Smooth muscle cell (in vitro differentiated cells): ENCODE data around the gene GNAT1. TPM values are rescaled to one million over a fixed set of nuclear protein-coding genes. Genes with fewer than 3 reads are reported as not detected.

Experiments used
- DNase-seq: peaks from one replicate; lab custom pipeline; 2025; ENCODE audit not compliant: unreplicated experiment; lab: John Stamatoyannopoulos, UW
- H2AFZ ChIP-seq: fragments of 200-600 bp; sonication (generic); 2 replicates; pipeline ENCODE4 v1.6.0; 2016; ENCODE audit warnings: antibody characterized with exemption, low read depth, mild to moderate bottlenecking
- H3F3A ChIP-seq: fragments of 200-600 bp; sonication (generic); 2 replicates; pipeline ENCODE4 v1.6.0; 2017; ENCODE audit warnings: antibody characterized with exemption, low read depth
- H3K27ac ChIP-seq: fragments of 200-600 bp; sonication (generic); 2 replicates; pipeline ENCODE4 v1.5.1; 2016; ENCODE audit warnings: low read depth, mild to moderate bottlenecking
- H3K27me3 ChIP-seq: fragments of 200-600 bp; sonication (generic); 2 replicates; pipeline ENCODE4 v1.6.1; 2016; ENCODE audit warnings: low read depth, mild to moderate bottlenecking
- H3K36me3 ChIP-seq: fragments of 200-600 bp; sonication (generic); 2 replicates; pipeline ENCODE4 v1.5.1; 2016; ENCODE audit warnings: low read depth
- H3K4me1 ChIP-seq: fragments of 200-600 bp; sonication (generic); 2 replicates; pipeline ENCODE4 v1.5.1; 2016; ENCODE audit warnings: low read depth
- H3K4me2 ChIP-seq: fragments of 200-600 bp; sonication (generic); 2 replicates; pipeline ENCODE4 v1.6.0; 2016; ENCODE audit warnings: mild to moderate bottlenecking
- H3K4me3 ChIP-seq: fragments of 200-600 bp; sonication (generic); 2 replicates; pipeline ENCODE4 v1.5.1; 2016; ENCODE audit warnings: mild to moderate bottlenecking
- H3K79me2 ChIP-seq: fragments of 200-600 bp; sonication (generic); 2 replicates; pipeline ENCODE4 v1.6.0; 2016; ENCODE audit warnings: low read depth, mild to moderate bottlenecking
- H3K9ac ChIP-seq: fragments of 200-600 bp; sonication (generic); 2 replicates; pipeline ENCODE4 v1.6.0; 2016; ENCODE audit warnings: low read depth
- H3K9me3 ChIP-seq: fragments of 200-600 bp; sonication (generic); replicated peaks from 2 replicates; pipeline ENCODE4 v1.5.1; 2016; ENCODE audit warnings: low read depth
- H4K20me1 ChIP-seq: fragments of 200-600 bp; sonication (generic); 2 replicates; pipeline ENCODE4 v1.6.0; 2016; ENCODE audit warnings: low read depth
- WGBS: methylation state at CpG from one replicate; pipeline ENCODE4 v1.1.7; 2016; ENCODE audit warnings: low lambda C conversion rate; 5-methylcytosine and 5-hydroxymethylcytosine counted together
- polyA plus RNA-seq: library from polyadenylated mRNA; unstranded; fragments of >200 nt; fragmentation: Nextera tagmentation; extraction: Ambion mirVana; gene quantifications from 2 replicates; pipeline ENCODE4 v1.2.1, GENCODE V29; 2016
- total RNA-seq: library from RNA; depleted of rRNA; stranded (reverse); fragments of >200 nt; gene quantifications from 2 replicates; pipeline ENCODE4 v1.2.3, GENCODE V29; 2014
- TF ChIP-seq, protein P1 (sequence below): fragments of 200-600 bp; sonication (generic); IDR thresholded peaks from 2 replicates; pipeline ENCODE4 v1.5.1; 2017; ENCODE audit warnings: borderline replicate concordance, mild to moderate bottlenecking, antibody characterized with exemption; ENCODE audit not compliant: insufficient read depth, poor library complexity, severe bottlenecking

The GNAT1 gene
- total and polyA plus RNA-seq, 2 experiments from 2014 or later, result not detected

DNA sequence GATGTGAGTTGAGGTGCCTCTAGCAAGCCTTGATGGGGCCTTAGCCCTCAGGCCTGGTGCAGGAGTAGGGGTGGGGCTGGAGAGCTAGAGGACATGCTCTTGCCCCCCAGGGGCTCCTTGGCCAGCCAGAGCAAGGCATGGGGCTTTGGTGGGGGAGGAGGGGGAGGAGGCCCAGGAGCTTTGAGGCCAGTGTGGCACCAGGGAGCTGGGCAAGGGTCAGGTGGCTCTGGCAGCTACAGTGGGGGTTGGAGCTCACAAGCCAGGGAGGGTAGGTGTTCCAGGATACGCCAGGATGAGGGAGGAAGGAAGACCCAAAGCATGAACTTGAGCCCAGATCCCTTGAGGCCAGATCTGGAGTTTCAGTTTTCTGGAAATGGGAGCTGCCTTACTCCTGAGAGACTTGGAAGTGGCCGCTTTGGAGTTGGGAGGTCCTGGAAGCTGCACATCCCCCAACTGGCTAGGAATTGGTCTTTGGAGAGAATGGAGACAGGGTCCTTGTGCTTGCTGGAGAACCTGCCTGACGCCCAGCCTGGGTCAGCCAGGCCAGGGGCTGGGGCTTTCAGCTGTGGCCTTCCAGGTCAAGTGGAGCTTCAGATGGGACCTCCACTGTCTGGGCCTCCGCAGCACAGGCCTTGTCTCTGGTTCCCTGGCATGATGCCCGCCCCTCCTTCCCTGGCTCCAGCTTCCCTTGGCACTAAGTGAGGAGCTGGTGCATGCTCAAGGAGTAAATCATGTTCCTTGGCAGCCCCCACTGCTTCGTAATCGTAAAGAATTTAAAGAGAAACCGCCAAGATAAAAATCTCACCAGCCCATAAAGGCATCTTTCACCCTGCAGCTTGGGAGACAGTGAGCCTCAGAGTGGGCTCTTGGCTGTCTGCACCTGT is 27.6 kb upstream of the GNAT1 start:
- TF ChIP-seq, protein P1, sequence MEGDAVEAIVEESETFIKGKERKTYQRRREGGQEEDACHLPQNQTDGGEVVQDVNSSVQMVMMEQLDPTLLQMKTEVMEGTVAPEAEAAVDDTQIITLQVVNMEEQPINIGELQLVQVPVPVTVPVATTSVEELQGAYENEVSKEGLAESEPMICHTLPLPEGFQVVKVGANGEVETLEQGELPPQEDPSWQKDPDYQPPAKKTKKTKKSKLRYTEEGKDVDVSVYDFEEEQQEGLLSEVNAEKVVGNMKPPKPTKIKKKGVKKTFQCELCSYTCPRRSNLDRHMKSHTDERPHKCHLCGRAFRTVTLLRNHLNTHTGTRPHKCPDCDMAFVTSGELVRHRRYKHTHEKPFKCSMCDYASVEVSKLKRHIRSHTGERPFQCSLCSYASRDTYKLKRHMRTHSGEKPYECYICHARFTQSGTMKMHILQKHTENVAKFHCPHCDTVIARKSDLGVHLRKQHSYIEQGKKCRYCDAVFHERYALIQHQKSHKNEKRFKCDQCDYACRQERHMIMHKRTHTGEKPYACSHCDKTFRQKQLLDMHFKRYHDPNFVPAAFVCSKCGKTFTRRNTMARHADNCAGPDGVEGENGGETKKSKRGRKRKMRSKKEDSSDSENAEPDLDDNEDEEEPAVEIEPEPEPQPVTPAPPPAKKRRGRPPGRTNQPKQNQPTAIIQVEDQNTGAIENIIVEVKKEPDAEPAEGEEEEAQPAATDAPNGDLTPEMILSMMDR, result no peak
- Histone ChIP-seq H3K4me3 (no peak overlapping the region), H3F3A (no peaks in the 10 kb centered on the region), H4K20me1 (peaks cover 44% of the 10 kb centered on the region), H3K27me3 (no peaks in the 10 kb centered on the region), H3K9me3 (no peaks in the 10 kb centered on the region), H3K27ac (no peak overlapping the region), H3K79me2 (no peaks in the 10 kb centered on the region), H3K4me2 (no peak overlapping the region), H3K9ac (no peak overlapping the region), H2AFZ (no peak overlapping the region), H3K36me3 (no peaks in the 10 kb centered on the region), H3K4me1 (peaks cover 29% of the 10 kb centered on the region)
- 92% methylated on average over 8 of the region's 8 CpGs for WGBS
- DNase-seq, result no peak

DNA sequence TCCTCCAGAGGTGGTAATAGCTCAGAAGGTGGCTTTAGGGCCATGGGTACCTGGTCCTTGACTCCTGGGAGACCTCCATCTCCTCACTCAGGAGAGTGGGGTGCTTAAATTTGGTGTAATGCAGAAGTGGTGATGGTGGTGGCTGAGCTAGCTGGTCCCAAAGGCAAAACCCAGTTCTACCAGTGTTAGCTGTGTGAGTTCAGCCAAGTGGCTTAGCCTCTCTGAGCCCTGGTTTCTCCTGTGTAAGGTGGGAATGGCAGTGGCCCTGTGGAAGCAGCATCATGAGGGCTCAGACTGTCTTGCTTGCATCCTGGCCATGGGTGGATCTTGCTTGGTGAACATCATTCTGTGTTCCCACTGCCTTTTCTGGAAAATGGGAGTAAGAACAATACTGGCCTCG is 26.9 kb upstream of the GNAT1 start:
- H3K4me1 ChIP-seq, result peaks cover 36% of the 10 kb centered on the region
- H3K9me3 ChIP-seq, result no peaks in the 10 kb centered on the region
- no peak overlapping the region for H2AFZ ChIP-seq
- H3K4me3 ChIP-seq, result no peak overlapping the region
- no peaks in the 10 kb centered on the region for H3K27me3 ChIP-seq
- H3K9ac ChIP-seq, result no peak overlapping the region
- TF ChIP-seq, protein P1, result no peak
- H3K4me2 ChIP-seq, result no peak overlapping the region
- H4K20me1 ChIP-seq, result peaks cover 51% of the 10 kb centered on the region
- H3K79me2 ChIP-seq, result no peaks in the 10 kb centered on the region
- no peak overlapping the region for H3K27ac ChIP-seq
- no peak for DNase-seq
- no peaks in the 10 kb centered on the region for H3K36me3 ChIP-seq
- H3F3A ChIP-seq, result no peaks in the 10 kb centered on the region
- 73% methylated on average over 1 of the region's 1 CpG for WGBS

DNA sequence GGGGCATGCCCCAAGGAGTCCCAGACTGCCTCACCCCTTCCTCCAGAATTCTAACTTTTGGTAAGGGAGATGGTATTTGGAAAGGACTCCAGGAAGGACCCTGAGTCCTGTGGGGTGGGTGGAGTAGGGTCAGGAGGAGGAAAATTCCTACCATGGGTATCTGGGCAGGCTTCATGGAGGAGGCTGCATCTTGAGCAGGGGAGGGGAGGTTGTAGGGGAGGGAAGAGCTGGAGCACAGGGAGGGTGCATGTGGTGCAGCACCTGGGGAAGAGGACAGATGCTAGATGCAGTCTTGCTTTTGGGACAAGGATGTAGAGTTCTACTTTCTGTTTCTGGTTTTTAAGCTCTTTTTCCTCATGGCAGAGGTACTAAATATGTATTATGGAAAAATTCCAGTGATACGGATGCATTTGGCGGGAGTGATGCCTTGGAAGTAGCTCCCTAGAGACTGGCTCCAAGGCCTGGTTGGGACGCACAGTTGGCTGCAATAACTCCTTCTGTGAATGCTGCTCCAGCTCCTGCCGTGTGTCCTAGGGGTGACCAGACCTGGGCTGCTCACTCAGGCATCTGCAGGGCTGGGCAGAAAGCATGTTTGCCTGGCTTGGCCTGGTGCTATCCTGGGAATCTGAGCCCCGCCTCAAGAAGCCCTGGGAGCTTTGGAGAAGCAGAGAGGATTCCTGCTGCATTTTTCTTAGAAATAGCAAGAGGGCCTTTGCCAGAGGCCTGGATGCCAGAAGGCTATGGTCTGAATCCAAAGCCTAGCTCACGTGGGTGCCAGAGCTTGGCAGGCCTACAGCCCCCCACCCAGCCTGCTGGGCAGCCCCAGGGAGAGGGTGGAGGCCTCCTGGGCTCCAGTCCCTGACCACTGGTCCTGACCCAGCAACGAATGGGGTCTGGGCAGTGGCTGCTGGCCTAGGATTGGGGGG is 26.2 kb upstream of the GNAT1 start:
- 72% methylated on average over 7 of the region's 7 CpGs for WGBS

More for the DNA sequence above, 26.2 kb upstream of the GNAT1 start:
- Histone ChIP-seq H3K9ac (no peak overlapping the region), H3K79me2 (no peaks in the 10 kb centered on the region), H4K20me1 (peaks cover 53% of the 10 kb centered on the region), H3F3A (no peaks in the 10 kb centered on the region), H3K4me2 (no peak overlapping the region), H2AFZ (no peak overlapping the region), H3K4me3 (no peak overlapping the region), H3K4me1 (peaks cover 38% of the 10 kb centered on the region), H3K27me3 (no peaks in the 10 kb centered on the region), H3K9me3 (no peaks in the 10 kb centered on the region), H3K27ac (no peak overlapping the region), H3K36me3 (no peaks in the 10 kb centered on the region)
- no peak for DNase-seq
- TF ChIP-seq, protein P1, result no peak
